Cerebellar cortex (tissue), 1 donor: ENCODE results near the gene MAN1B1.
"Not testable (repeated sequence)": the region's sequence is repeated elsewhere in the genome, so short reads cannot be mapped to it uniquely, and the experiment has no call there.

Experiments used
- DNase-seq: peaks from one replicate; pipeline ENCODE4 v3.0.0-alpha.2; 2015; ENCODE audit warnings: low spot score

The MAN1B1 gene

GRCh38 chr9:137127301-137128157, 40.7 kb downstream of the MAN1B1 start:
- no peak for DNase-seq

GRCh38 chr9:137128158-137128861, 41.5 kb downstream of the MAN1B1 start:
- no peak for DNase-seq

- DNase-seq, result no peak
Observed at GRCh38 chr9:137128862-137129455, 42.2 kb downstream of the MAN1B1 start.

GRCh38 chr9:137129456-137130175, 42.8 kb downstream of the MAN1B1 start:
- DNase-seq, result peak; percentile 93

- no peak for DNase-seq
Observed at GRCh38 chr9:137130176-137130755, 43.5 kb downstream of the MAN1B1 start.

GRCh38 chr9:137134191-137134590, 47.4 kb downstream of the MAN1B1 start:
- no peak for DNase-seq

- DNase-seq, result not testable (repeated sequence)
Observed at GRCh38 chr9:137135154-137135553, 48.4 kb downstream of the MAN1B1 start.

GRCh38 chr9:137136261-137136880, 49.6 kb downstream of the MAN1B1 start:
- peak; percentile 55 for DNase-seq

GRCh38 chr9:137136881-137137607, 50.3 kb downstream of the MAN1B1 start:
- no peak for DNase-seq

- peak; percentile 90 for DNase-seq
Observed at GRCh38 chr9:137138058-137138721, 51.4 kb downstream of the MAN1B1 start.

GRCh38 chr9:137138722-137139467, 52.1 kb downstream of the MAN1B1 start, which contains the start of gene GRIN1:
TSS of gene GRIN1 (plus strand) at chr9:137139154. CDS start at chr9:137139487, 333 bp downstream.
- peak; percentile 53 for DNase-seq

GRCh38 chr9:137139468-137140150, 52.8 kb downstream of the MAN1B1 start:
- DNase-seq, result no peak

GRCh38 chr9:137140151-137141012, 53.6 kb downstream of the MAN1B1 start:
- no peak for DNase-seq

GRCh38 chr9:137141050-137141810, 54.4 kb downstream of the MAN1B1 start:
- no peak for DNase-seq

GRCh38 chr9:137141976-137142936, 55.5 kb downstream of the MAN1B1 start:
- DNase-seq, result no peak

- no peak for DNase-seq
Observed at GRCh38 chr9:137143459-137143858, 56.7 kb downstream of the MAN1B1 start.
